Measurements from ENCODE around the gene ALG1.

The ALG1 gene

DNA sequence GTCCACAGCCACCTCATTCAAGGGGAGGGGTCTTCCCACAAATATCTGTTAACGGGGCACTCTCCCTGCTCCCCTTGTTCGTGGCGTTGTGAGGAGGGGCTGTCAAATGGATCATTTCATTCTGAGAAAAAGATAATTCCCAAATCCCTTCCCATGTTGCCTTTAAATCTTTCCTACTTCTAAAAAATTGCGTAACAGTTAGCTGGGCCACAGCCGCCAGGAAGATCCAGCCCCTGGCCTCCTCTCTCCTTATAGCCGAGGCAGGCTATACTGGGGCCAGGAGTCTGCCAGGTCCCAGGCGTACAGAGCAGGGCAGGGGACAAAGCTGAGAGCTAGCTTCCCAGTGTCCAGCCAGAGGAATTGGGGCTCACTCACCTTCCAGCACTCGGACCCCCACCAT is 6.3 kb upstream of the ALG1 start:
- in situ Hi-C loops (cut with MboI; ENCODE audit: low pct_unique_long_range_greater_than_20kb, low sequenced_read_pairs, unreplicated experiment), result loop anchor here (25.0 kb wide), 1 partner anchor 328 kb away; the partner anchor contains the start of genes ANKS3 and DNAAF8
- DNase-seq (ENCODE audit: low spot score), result no peak
- no peak for TF ChIP-seq CTCF (IDR thresholded peaks at IDR 0.05; ENCODE audit: extremely low read depth, insufficient read depth, missing control alignments)

DNA sequence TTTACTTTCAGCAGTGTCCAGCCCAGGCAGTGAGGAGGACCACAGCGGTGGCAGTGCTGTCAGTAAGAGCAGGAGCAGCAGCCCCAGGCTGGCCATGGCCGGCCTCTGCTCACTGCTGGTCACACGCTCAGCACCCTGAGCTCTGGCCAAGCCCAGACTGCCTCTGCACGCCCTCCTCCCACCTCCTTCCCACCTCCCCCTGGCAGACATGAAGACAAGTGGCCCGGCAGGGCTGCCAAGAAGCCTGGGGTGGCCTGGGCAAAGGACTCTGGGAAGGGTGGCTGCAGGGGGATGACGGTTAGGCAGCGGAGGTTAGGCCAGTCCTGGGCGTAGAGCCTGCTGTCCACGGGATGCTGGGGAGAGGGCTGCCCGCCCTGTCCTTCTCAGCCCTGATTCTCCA is 5.8 kb upstream of the ALG1 start, which contains the start of gene C16orf89:
TSS of gene C16orf89 (minus strand) at position 144 of the 400 bp plus-strand sequence. CDS start at position 96, 48 bp downstream.
- in situ Hi-C loops (cut with MboI; ENCODE audit: low pct_unique_long_range_greater_than_20kb, low sequenced_read_pairs, unreplicated experiment), result loop anchor here (25.0 kb wide), 1 partner anchor 329 kb away; the partner anchor contains the start of genes ANKS3 and DNAAF8
- no peak for TF ChIP-seq CTCF (IDR thresholded peaks at IDR 0.05; ENCODE audit: extremely low read depth, insufficient read depth, missing control alignments)
- DNase-seq (ENCODE audit: low spot score), result no peak

DNA sequence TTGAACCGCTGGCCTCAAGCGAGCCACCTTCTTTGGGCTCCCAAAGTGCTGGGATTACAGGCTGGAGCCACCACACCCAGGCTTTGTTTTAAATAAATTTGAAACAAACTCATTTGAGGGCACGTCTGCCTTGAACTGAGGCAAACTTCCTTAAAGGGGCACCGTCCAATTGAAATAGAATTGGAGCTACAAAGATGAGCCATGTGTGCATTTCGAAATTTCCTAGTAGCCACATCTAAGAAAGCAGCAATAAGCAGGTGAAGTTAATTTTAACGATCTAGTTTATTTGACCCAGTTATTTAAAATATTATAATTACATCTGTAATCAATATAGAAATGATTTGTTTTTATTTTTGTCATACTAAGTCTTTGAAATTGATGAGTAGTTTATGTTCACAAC is 5.1 kb upstream of the ALG1 start:
- no peak for DNase-seq (ENCODE audit: low spot score)
- in situ Hi-C loops (cut with MboI; ENCODE audit: low pct_unique_long_range_greater_than_20kb, low sequenced_read_pairs, unreplicated experiment), result loop anchor here (25.0 kb wide), 1 partner anchor 329 kb away; the partner anchor contains the start of genes ANKS3 and DNAAF8
- no peak for TF ChIP-seq CTCF (IDR thresholded peaks at IDR 0.05; ENCODE audit: extremely low read depth, insufficient read depth, missing control alignments)

DNA sequence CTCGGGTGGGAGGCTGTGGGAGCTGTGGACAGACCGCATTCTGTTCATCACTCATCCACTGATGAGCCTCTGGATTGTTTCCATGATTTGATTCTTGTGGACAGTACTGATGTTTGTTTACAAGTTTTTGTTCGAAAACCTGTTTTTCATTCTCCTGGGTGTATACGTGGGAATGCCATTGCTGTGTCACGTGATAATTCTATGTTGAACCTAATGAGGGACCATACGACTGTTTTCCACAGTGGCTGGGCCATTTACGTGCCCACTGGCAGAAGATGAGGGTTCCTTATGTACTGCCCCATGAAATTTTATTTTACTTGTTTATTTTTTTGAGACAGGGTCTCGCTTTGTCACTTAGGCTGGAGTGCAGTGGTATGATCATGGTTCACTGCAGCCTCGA is 2.6 kb upstream of the ALG1 start:
- in situ Hi-C loops (cut with MboI; ENCODE audit: low pct_unique_long_range_greater_than_20kb, low sequenced_read_pairs, unreplicated experiment), result loop anchor here (25.0 kb wide), 1 partner anchor 332 kb away; the partner anchor contains the start of genes ANKS3 and DNAAF8
- no peak for TF ChIP-seq CTCF (IDR thresholded peaks at IDR 0.05; ENCODE audit: extremely low read depth, insufficient read depth, missing control alignments)
- no peak for DNase-seq (ENCODE audit: low spot score)

DNA sequence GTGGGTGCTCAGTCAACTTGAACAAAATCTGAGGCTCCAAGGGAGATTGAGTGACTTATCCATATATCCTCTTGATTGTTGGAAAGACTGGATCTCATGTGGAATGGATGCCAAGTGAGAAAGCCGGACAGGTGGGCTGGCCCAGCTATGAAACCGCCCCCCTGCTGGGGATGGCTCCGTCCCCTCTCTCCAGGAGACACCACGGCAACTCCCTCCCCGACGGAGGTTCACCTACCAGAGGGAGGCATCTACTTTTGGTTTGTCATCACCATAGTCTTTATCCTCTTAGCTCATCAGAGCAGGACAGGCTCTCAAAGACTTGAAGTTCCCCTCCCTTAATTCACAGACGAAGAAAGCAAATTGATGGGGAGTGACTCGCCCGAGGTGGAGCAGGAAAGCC is 1.8 kb upstream of the ALG1 start:
- TF ChIP-seq CTCF (IDR thresholded peaks at IDR 0.05; ENCODE audit: extremely low read depth, insufficient read depth, missing control alignments), result no peak
- in situ Hi-C loops (cut with MboI; ENCODE audit: low pct_unique_long_range_greater_than_20kb, low sequenced_read_pairs, unreplicated experiment), result loop anchor here (25.0 kb wide), 1 partner anchor 333 kb away; the partner anchor contains the start of genes ANKS3 and DNAAF8
- no peak for DNase-seq (ENCODE audit: low spot score)

- TF ChIP-seq CTCF (IDR thresholded peaks at IDR 0.05; ENCODE audit: extremely low read depth, insufficient read depth, missing control alignments), result no peak
- in situ Hi-C loops (cut with MboI; ENCODE audit: low pct_unique_long_range_greater_than_20kb, low sequenced_read_pairs, unreplicated experiment), result loop anchor here (25.0 kb wide), 1 partner anchor 333 kb away; the partner anchor contains the start of genes ANKS3 and DNAAF8
- no peak for DNase-seq (ENCODE audit: low spot score)
Measured at GRCh38 chr16:5070431-5071186, 1.0 kb upstream of the ALG1 start.

Data from GM13977 (cell line).